Heart right ventricle (tissue), 16 donors: ENCODE data around the gene COX5A. TPM values are rescaled to one million over a fixed set of nuclear protein-coding genes. Genes with fewer than 3 reads are reported as not detected.
"Not testable (repeated sequence)": the region's sequence is repeated elsewhere in the genome, so short reads cannot be mapped to it uniquely, and the experiment has no call there.

ENCODE experiments used
- ATAC-seq, 8 donors: fragments of 200-7000 bp; cut with Tn5 transposase; one replicate each; pipeline ENCODE4 v1.9.1; 2020; ENCODE audit warnings: mild to moderate bottlenecking in 8 of 8, moderate library complexity in 8 of 8, moderate number of reproducible peaks in 1 of 8
- DNase-seq, 2 donors: peaks; one replicate each; pipeline ENCODE4 v3.0.0-alpha.2; 2020
- H3K27ac ChIP-seq, 10 donors: fragments of 200-600 bp; sonication (generic) in 2 of 10; one replicate each; pipeline versions ENCODE4 v1.5.0 to v1.8.0; 2020 to 2022; ENCODE audit warnings: mild to moderate bottlenecking in 3 of 10
- H3K27me3 ChIP-seq, 7 donors: fragments of 200-600 bp; one replicate each; pipeline ENCODE4 v1.8.0; 2021 to 2022; ENCODE audit warnings: mild to moderate bottlenecking in 2 of 7
- H3K36me3 ChIP-seq, 9 donors: fragments of 200-600 bp; sonication (generic) in 1 of 9; one replicate each; pipeline versions ENCODE4 v1.5.0 to v1.8.0; 2020 to 2022; ENCODE audit warnings: mild to moderate bottlenecking in 2 of 9
- H3K4me1 ChIP-seq, 9 donors: fragments of 200-600 bp; sonication (generic) in 1 of 9; one replicate each; pipeline versions ENCODE4 v1.5.0 to v1.8.0; 2020 to 2022; ENCODE audit warnings: mild to moderate bottlenecking in 4 of 9
- H3K4me3 ChIP-seq, 10 donors: fragments of 200-600 bp; sonication (generic) in 2 of 10; one replicate each; pipeline versions ENCODE4 v1.5.0 to v1.8.0; 2020 to 2022; ENCODE audit warnings: mild to moderate bottlenecking in 7 of 10, moderate library complexity in 2 of 10
- H3K9me3 ChIP-seq, 11 donors: fragments of 200-600 bp in 10 of 11; sonication (generic) in 2 of 11; one replicate each; pipeline versions ENCODE4 v1.5.0 to v1.8.0; 2013 to 2022; ENCODE audit warnings: mild to moderate bottlenecking in 2 of 11, control low read depth in 1 of 11, moderate library complexity in 1 of 11
- WGBS, 2 donors: extraction: QIAGEN DNeasy Blood & Tissue Kit; methylation state at CpG; one replicate each; pipeline ENCODE4 v1.1.7; 2013; ENCODE audit warnings: inconsistent platforms in 1 of 2; 5-methylcytosine and 5-hydroxymethylcytosine counted together
- intact Hi-C, 10 donors: fragments of 100-400 bp; cut with DNase I; formaldehyde crosslinking; loops; one replicate each; pipeline versions ENCODE4 v1.11.1 to v1.14.2; 2022
- polyA plus RNA-seq, 2 donors: library from polyadenylated mRNA; stranded (reverse); fragments of 200-250 nt; gene quantifications; one replicate each; pipeline ENCODE4 v1.2.3, GENCODE V29; 2013
- total RNA-seq, 10 donors: library from RNA; stranded (reverse); fragmentation: NEBNext Ultra II Directional in 3 of 10; extraction: Animal tissue kit (Norgen Biotek cat#: 25700) in 3 of 10; gene quantifications; one replicate each; pipeline versions ENCODE4 v1.2.1 to v1.2.4, GENCODE V29; 2021 to 2023
- TF ChIP-seq, protein P1 (sequence below), 9 donors: fragments of 200-600 bp; sonication (generic) in 2 of 9; IDR thresholded peaks; one replicate each; pipeline versions ENCODE4 v1.5.0 to v1.8.0; 2021 to 2022; ENCODE audit warnings: antibody characterized with exemption in 9 of 9, mild to moderate bottlenecking in 5 of 9, moderate library complexity in 1 of 9
- donor health status: Arrhythmogenic right ventricular cardiomyopathy.
- donor health status: ischemic (EF 13 %, LVEDD 7.1; RV severe dilation, severe dysfunction).
- donor health status: healthy with polysubstance abuse.
- donor health status: DM: no; HTN: yes; CAD: no.
- donor health status: DM: no; HTN: no; CAD: no.
- donor health status: ischemic (EF 25% LVEDD 6.9; RV normal size, moderate dysfunction).
- donor health status: ischemic (EF 25% LVEDD 5.7; RV mildly dilated, moderate dysfunction).
- donor health status: healthy.
- donor health status: DM: yes; HTN: yes; CAD: no.
- donor health status: Ischemic cardiomyopathy.
- donor health status: ischemic (EF 35%, LVEDD 5.7; RV mildly dilated, moderate dysfunction).
- donor health status: nonischemic (EF 11% LVEDD 7.7; RV severe dilation, severe dysfunction).
- donor health status: DM: yes; HTN: yes; CAD: no.
- donor health status: PGD.
- donor health status: ischemic (EF 29% LVEDD 5.4; RV normal size, mild dysfunction).
- donor health status: nonischemic (EF 23%, LVEDD 6.1; RV moderate dilation, normal function).

The COX5A gene
- total and polyA plus RNA-seq, 12 donors, result 894 to 1,728 (median 1,286) TPM

GRCh38 chr15:74917676-74918075 lies 20.2 kb downstream of the COX5A start:
- Histone ChIP-seq H3K4me1 (peaks cover 0 to 7% (median 0%) of the 10 kb centered on the region in 9 donors), H3K9me3 (no peaks in the 10 kb centered on the region), H3K27ac (no peak overlapping the region), H3K4me3 (no peak overlapping the region), H3K36me3 (peaks cover 0 to 100% (median 82%) of the 10 kb centered on the region in 9 donors), H3K27me3 (no peaks in the 10 kb centered on the region)
- intact Hi-C loops, result no loop called here
- TF ChIP-seq, protein P1, sequence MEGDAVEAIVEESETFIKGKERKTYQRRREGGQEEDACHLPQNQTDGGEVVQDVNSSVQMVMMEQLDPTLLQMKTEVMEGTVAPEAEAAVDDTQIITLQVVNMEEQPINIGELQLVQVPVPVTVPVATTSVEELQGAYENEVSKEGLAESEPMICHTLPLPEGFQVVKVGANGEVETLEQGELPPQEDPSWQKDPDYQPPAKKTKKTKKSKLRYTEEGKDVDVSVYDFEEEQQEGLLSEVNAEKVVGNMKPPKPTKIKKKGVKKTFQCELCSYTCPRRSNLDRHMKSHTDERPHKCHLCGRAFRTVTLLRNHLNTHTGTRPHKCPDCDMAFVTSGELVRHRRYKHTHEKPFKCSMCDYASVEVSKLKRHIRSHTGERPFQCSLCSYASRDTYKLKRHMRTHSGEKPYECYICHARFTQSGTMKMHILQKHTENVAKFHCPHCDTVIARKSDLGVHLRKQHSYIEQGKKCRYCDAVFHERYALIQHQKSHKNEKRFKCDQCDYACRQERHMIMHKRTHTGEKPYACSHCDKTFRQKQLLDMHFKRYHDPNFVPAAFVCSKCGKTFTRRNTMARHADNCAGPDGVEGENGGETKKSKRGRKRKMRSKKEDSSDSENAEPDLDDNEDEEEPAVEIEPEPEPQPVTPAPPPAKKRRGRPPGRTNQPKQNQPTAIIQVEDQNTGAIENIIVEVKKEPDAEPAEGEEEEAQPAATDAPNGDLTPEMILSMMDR (IDR thresholded peaks at IDR 0.05), result no peak
- ATAC-seq (no peak), DNase-seq (no peak)
- 93 to 95% methylated on average over 6 of the region's 6 CpGs for WGBS, 2 donors

GRCh38 chr15:74913799-74914198 lies 24.1 kb downstream of the COX5A start:
- ATAC-seq, intact Hi-C loops, H3K27ac ChIP-seq, H3K4me1 ChIP-seq, H3K27me3 ChIP-seq, H3K4me3 ChIP-seq, H3K9me3 ChIP-seq, DNase-seq: not testable (repeated sequence)
- 94 to 96% methylated on average over 8 of the region's 8 CpGs for WGBS, 2 donors
- peaks cover 0 to 92% (median 59%) of the 10 kb centered on the region in 9 donors for H3K36me3 ChIP-seq

DNA sequence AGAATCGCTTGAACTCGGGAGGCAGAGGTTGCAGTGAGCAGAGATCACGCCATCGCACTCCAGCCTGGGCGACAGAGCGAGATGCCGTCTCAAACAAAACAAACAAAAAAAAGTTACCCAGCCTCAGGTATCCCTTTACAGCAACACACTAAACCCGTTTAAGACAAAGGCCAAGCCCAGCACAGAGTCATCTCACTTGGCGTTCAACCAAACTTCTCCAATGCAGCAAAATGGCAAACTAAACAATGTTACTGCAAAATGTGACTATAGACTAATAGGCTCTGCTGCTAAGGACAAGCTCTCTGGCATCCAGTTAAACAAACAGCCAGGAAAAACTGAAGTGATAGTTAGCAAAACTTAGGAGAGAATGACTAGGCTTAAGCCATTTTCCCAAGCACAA lies 24.8 kb downstream of the COX5A start:
- no peak overlapping the region for H3K27ac ChIP-seq
- DNase-seq (no peak), ATAC-seq (no peak)
- H3K27me3 ChIP-seq, result no peaks in the 10 kb centered on the region
- peaks cover 0 to under 1% (median 0%) of the 10 kb centered on the region in 9 donors for H3K4me1 ChIP-seq
- TF ChIP-seq, protein P1 (IDR thresholded peaks at IDR 0.05), result no peak
- H3K4me3 ChIP-seq, result no peak overlapping the region
- intact Hi-C loops, result no loop called here
- H3K36me3 ChIP-seq, result peaks cover 0 to 85% (median 51%) of the 10 kb centered on the region in 9 donors
- WGBS, 2 donors, result 92 to 93% methylated on average over 9 of the region's 9 CpGs
- no peaks in the 10 kb centered on the region for H3K9me3 ChIP-seq

DNA sequence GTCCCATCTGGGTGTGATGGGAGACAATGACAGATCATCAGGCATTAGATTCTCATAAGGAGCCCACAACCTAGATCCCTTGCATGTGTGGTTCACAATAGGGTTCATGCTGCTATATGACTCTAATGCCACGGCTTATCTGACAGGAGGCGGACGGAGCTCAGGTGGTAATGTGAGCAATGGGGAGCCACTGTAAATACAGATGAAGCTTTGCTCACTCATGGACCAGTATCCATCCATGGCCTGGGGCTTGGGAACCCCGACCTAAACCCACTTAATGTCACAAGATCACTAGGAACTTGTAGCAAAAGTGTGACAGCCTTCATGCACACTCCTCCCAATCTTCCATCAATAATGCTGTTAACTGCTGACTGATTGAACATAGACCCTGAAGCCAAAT lies 29.2 kb downstream of the COX5A start:
- H3K9me3 ChIP-seq, result no peaks in the 10 kb centered on the region
- H3K4me1 ChIP-seq, result peaks cover 10 to 30% (median 23%) of the 10 kb centered on the region in 9 donors
- no peaks in the 10 kb centered on the region for H3K27me3 ChIP-seq
- no peak for DNase-seq
- WGBS, 2 donors, result 96 to 98% methylated on average over 4 of the region's 4 CpGs
- ATAC-seq, result no peak
- intact Hi-C loops, result loop anchor here in 2 of 10 donors (5.0 to 10.0 kb wide), 2 partner anchors 66 to 134 kb away; partner anchors contain the start of gene ULK3 (in 1 of the 2)
- TF ChIP-seq, protein P1 (IDR thresholded peaks at IDR 0.05), result no peak
- peak overlapping the region in 1 of 10 donors; percentile 93 for H3K27ac ChIP-seq
- H3K4me3 ChIP-seq, result no peak overlapping the region
- peaks cover 0 to 54% (median 28%) of the 10 kb centered on the region in 9 donors for H3K36me3 ChIP-seq

- Histone ChIP-seq H3K27ac (peak overlapping the region; percentile 91 to 99 (median 96)), H3K36me3 (peaks cover 0 to 54% (median 28%) of the 10 kb centered on the region in 9 donors), H3K9me3 (no peaks in the 10 kb centered on the region), H3K27me3 (no peaks in the 10 kb centered on the region), H3K4me1 (peaks cover 10 to 30% (median 23%) of the 10 kb centered on the region in 9 donors), H3K4me3 (peak overlapping the region; percentile 66 to 99 (median 86))
- peak in 1 of 2 donors; percentile 75 for DNase-seq
- TF ChIP-seq, protein P1 (IDR thresholded peaks at IDR 0.05), result no peak
- intact Hi-C loops, result loop anchor here in 2 of 10 donors (2.0 to 10.0 kb wide), 3 partner anchors 29 to 133 kb away; partner anchors contain the start of gene ULK3 (in 1 of the 2)
- peak; percentile 44 to 86 (median 77) for ATAC-seq
- whole genome bisulfite sequencing, 2 donors, result 24 to 35% methylated on average over 8 of the region's 8 CpGs
Observed at GRCh38 chr15:74907163-74907870, 30.6 kb downstream of the COX5A start.
